Non-pigmented ciliary epithelial cell (primary cell): Measurements from ENCODE around the gene EIF3A.
"Not testable (repeated sequence)": the region's sequence is repeated elsewhere in the genome, so short reads cannot be mapped to it uniquely, and the experiment has no call there.

Experiments used
- DNase-seq: peaks from one replicate; pipeline ENCODE4 v3.0.0-alpha.2; 2010; ENCODE audit warnings: low read depth

The EIF3A gene

DNA sequence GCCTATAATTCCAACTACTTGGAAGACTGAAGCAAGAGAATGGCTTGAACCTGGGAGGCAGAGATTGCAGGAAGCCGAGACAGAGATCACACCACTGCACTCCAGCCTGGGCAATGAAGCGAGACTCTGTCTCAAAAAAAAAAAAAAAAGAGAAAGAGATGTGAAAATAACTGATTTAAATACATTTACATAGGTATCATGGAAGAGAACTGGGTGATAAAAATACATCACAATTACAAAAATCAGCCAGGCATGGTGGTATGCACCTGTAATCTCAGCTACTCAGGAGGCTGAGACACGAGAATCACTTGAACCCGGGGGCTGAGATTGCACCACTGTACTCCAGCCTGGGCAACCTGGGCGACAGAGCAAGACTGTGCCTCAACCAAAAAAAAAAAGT lies 31.3 kb downstream of the EIF3A start:
- no peak for DNase-seq

DNA sequence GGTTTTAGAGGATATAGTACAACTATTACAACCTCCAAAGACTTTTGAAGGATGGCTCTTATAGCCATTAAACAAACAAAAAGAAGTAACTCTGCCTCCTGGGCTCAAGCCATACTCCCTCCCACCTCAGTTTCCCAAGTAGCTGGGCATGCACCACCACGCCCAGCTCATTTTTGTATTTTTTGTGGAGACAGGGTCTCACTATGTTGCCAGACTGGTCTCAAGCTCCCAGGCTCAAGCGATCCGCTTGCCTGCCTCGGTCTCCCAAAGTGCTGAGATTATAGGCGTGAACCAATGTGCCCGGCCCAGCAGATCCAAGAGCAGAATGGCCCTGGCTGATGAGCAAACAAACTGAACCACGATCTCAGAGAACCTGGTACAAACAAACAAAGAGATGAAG lies 35.1 kb downstream of the EIF3A start:
- no peak for DNase-seq

DNA sequence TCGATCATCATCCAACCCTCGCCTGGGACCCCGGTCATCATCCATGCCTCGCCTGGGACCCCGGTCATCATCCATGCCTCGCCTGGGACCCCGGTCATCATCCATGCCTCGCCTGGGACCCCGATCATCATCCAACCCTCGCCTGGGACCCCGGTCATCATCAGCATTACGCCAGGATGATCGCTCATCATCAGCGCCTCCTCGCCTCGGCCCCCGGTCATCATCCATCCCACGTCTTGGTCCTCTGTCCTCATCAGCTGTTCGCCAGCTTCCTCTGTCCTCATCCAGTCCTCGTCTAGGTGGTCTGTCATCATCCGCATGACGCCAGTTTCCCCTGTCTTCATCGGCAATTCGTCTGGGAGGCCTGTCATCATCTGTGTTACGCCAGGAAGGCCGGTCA lies 38.4 kb downstream of the EIF3A start:
- DNase-seq = no peak

DNA sequence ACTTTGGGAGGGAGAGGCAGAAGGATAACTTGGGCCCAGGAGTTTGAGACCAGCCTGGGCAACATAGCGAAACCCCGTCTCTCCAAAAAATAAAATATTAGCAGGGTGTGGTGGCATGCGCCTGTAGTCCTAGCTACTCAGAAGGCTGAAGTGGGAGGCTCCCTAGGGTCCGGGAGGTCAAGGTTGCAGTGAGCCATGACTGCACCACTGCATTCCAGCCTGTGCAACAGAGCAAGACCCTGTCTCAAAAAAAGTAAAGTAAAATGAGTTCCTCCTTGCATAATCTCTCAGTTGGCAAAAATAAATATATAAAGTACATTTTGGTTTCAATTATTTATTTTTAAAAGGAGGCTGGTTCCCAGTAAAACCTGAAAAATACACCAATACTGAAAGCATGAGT lies 39.3 kb downstream of the EIF3A start:
- DNase-seq = no peak

DNA sequence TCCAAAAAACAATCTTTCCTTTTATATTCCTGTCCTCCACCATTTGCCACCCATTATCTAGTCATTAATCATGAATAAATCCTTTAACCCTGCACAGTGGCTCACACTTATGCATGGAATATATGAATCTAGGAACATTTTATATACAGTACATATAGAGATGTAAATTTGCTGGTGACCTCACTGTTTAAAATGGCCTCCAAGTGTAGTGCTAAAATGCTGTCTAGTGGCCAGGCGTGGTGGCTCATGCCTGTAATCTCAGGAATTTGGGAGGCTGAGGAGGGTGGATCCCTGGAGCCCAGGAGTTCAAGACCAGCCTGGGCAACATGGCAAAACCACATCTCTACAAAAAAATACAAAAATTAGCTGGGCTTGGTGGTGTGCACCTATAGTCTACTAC lies 41.5 kb downstream of the EIF3A start:
- DNase-seq = no peak

DNA sequence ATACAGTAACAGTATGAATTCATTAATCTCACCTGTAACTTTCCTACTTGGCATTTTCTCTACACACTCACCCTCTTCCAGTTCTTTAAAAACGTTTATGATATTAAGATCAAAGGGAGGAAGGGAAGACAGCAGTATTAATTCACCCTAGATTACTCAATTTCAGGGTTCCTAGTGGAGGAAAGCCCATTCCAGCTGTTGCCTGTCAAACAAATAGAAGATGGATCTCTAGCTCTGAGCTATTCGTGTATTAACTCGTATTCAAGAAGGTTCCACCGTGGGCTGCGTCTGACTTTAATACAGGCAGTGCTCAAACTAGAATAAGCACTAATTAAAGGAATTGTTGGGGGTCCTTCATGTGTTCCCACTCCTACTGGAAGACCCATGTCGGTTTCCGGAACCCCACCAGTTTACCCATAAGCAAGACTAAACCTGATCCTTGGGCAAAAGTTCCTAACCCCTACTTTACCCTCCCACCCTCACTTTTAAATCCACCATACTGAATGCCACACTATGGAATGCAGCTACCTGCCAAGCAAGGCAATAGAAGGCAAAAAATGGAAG lies 49.0 kb downstream of the EIF3A start:
- DNase-seq = no peak

DNA sequence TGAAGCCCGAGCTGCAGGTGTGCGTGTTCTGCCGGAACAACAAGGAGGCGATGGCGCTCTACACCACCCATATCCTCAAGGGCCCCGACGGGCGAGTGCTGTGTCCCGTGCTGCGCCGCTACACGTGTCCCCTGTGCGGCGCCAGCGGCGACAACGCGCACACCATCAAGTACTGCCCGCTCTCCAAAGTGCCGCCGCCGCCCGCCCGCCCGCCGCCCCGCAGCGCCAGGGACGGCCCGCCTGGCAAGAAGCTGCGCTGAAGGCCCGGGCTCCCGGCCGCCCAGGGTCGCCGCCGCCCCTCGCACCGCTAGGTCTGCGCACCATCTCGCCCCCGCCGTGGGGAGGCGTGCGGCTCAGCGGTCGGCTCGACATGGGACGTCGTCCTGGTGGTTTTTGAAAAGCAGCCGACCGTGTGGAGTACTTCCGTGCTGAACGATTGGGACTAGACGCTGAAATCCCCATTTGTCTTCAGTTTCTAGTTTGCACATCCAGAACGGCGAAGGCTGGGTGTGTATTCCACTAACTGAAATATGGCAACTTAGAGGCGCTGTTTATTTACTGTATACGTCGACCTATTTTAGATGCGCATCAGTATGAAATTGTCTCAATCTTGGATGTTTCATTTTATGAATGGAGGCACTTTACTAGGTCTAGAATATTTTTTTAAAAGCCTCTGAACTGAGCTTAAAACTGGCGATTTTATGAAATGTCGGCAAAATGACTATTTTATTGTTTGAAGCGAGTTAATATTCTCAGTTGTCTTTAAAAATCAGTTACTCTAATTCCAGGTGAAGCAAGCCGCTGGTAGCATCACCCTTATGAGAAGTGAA lies 50.0 kb downstream of the EIF3A start:
- DNase-seq = no peak

DNA sequence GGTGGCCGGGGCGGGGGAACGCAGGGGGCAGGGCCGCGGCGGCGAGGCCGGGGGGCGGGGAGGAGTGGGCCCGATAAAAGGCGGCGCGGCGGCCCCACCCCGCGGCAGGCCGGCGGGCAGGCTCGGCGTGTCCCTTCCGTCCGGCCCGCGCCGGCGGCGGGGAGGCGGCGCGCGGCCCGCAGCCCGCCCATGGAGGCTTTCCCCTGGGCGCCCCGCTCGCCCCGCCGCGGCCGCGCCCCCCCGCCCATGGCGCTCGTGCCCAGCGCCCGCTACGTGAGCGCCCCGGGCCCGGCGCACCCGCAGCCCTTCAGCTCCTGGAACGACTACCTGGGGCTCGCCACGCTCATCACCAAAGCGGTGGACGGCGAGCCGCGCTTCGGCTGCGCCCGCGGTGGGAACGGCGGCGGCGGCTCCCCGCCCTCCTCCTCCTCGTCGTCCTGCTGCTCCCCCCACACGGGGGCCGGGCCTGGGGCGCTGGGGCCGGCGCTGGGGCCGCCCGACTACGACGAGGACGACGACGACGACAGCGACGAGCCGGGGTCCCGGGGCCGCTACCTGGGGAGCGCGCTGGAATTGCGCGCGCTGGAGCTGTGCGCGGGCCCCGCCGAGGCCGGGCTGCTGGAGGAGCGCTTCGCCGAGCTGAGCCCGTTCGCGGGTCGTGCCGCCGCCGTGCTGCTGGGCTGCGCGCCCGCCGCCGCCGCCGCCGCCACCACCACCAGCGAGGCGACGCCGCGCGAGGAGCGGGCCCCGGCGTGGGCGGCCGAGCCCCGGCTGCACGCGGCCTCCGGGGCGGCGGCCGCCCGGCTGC lies 50.8 kb downstream of the EIF3A start, which contains the start of gene NANOS1:
NANOS1 (plus strand) TSS at position 102 of the 808 bp plus-strand sequence; CDS start at position 190, 88 bp downstream.
- no peak for DNase-seq

DNA sequence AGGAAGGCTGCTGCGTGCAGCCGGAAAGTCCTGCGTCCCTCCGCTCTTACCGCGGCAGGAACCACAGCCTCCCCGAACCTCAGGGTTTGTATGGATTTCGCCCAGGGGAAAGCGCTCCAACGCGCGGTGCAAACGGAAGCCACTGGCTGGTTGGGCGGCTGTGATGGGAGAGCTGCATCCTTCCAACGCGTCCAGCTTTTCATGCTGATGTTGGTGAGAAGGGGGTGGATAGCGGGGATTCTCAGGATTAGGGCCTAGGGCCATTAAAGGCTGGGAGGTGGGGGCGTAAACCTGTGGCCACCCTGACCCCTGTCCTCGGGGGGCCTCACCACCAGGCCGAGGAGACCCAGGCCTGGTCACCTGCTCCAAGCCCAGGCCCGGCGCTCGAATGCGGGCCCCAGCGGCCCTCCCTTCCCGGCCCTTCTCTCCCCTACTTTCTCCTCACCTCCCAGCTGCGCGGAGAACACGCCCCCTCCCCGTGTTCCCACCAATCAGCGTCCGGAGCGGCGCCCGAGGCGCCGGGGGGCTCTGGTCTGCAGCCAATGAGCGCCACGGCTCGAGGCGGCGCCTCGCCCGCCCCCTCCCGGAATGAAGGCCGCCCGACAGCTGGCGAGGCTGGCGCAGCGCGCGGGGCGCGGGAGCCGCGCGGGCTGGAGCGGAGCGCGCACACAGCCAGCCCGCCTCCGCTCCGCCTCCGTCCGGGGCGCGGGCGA lies 51.6 kb downstream of the EIF3A start:
- no peak for DNase-seq

DNA sequence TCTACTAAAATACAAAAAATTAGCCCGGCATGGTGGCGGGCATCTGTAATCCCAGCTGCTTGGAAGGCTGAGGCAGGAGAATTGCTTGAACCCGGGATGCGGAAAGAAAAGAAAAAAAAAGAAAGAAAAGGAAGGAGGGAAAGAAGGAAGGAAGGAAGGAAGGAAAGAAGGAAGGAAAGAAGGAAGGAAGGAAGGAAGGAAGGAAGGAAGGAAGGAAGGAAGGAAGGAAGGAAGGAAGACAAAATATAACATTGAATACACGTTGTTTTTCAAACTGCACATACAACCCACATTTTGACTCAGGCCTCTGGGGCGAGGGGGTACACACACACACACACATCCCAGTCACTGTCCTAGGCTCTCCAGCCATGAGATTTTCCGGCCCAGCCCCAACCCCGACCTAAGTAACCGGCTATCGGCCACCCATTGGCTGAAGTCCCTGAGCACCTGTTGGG lies 52.1 kb downstream of the EIF3A start:
- DNase-seq = not testable (repeated sequence)

DNA sequence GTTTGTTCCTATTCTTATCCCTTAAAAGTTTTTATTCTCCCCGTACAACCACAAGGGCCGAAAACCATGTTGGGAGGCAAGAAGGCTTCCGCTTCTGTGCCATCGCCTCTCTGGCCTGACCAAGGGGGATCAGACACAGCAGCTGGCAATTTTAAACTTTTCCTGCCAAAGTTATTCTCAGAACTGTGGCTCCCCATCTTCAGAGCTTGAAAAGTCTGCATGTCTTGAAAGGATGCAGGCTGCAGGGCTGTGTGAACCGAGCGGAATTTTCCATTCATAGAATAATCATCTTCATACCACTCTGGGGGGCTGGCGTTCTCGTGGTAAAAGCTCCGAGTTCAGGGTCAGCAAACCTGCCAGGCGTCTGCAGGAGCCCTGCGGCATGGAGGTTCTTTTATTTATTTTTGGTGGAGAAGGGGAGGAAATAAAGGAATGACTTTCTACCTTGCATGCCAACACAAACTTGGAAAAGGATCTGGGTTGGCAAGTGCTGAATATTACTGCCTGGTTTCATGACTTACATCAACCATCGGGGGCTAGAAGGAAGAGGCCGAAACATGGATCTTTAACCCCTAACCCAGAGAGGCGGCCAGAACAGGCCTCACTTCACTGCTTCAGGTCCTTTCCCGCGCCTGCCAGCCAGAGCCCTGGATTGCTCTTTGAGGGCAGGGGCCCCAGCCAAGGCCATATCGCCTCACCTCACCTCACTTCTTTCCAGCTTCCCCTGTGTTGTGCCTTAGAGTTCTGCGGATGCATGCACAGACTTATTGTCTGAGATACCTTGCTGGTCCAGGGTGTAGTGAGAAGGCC lies 54.1 kb downstream of the EIF3A start:
- DNase-seq = no peak

DNA sequence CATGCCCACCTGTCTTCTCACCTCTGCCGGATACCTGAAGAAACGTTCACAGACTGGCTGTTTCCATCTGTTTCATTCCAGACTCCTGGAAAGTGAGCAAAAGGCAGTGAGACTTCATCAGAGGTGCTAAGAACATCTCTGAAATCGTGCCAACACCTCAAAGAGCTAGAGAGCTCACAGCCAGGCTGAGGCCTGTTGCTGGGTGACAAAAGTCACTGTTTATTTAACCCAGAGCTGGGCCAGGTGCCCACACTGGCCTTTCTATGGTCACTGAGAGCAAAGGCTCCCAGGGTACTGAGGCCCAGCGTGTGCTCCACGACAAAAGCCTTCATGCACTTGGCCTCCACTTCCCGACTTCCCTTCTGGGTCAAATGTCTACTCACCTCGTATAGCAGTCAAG lies 54.8 kb downstream of the EIF3A start:
- no peak for DNase-seq

DNA sequence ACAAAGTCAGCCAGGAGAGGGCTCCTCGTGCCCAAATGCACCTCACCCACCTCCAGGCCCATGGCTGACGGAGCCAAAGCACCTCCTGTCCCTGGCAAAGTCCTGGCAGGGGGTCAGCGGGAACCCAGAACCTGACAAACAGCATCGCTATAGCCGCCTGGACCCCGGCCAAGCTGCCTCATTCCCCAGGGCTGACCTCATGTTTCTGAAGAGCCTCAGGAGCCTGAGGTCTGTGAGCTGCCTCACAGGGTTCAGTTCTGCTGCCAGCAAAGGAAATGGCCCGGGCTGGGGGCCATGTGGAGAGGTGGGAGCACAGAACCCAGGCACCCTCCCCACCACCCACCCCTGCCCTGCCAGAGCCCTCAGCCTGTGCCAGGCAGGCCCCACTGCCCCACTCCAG lies 55.3 kb downstream of the EIF3A start:
- no peak for DNase-seq

DNA sequence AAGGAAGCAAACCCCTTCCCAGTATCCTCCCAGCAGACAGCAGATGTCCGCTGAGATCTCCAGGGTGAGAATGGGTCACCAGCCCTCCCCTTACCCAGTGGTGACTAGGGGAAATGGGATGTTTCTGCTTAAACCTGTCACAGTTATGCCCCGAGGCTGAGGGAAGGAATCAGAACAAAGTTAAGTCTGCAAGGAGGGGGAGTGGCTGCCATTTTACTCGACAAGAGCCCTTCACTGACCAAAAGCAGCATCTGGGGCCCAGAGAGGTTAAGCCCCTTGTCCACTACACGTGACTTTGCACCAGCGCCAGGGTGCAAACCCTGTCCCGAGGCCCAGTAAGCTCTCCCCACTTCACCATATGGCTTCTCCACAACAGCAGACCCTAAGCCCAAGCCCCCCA lies 55.7 kb downstream of the EIF3A start:
- no peak for DNase-seq

DNA sequence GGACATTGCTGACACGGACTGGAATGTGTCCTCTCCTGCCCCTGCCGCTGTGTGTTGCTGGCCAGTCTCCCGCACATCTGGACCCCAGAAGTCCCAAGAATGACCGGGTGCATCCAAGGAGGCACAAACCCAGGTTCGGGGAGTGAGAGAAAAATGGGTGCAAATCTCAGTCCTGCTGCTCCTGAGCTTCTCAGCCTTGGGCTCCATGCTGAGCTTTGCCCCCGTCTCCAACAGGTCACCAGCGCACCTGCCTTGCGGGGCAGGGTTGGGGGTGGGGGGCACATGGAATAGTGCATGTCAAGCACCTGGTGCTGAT lies 57.1 kb downstream of the EIF3A start:
- DNase-seq = no peak

DNA sequence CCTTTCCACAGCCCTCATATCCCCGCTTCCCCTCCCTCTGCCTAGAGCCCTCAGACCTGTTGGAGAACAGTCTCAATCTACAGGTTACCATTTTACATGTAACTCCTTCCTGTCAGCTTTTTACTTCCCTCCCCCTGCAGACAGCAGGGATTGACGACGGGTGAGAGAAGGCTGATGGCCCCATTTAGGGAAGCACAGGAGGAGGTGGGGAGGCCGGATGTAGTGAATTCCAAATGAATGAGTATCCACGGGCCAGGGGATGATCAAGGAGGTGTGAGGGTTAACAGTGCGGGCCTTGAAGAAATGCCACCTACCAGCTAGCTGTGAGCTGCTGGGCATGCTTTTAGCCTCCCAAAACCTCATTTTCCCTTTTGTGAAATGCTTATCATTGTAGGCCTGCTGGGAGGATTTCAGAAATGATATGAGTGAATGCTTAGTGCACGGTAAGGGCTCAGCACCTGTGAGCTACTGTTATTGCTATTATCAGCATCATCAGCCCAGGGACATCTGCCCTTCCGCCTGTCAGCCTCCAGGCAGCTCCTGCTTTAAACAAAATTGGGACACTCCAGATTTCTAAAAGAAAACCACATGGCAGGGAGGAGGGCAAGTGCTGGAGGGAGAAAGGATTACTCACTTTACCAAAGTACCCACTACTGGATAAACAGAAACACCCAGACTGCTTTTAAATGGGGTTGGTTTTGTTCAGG lies 57.6 kb downstream of the EIF3A start:
- no peak for DNase-seq

DNA sequence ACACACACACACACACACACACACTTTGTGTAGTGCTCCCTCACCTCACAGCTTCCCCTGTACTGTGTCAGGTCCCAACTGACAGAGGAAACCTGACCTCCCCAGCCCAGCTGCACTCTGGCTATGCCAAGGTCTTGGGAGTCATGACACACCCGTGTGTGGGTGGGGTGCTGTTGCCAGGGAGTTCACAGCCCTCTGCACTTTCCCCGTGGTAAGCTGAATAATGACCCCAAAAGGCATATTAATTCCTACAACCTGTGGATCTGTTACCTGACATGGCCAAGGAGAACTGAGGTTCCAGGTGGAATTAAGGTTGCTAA lies 60.0 kb downstream of the EIF3A start:
- DNase-seq = no peak

DNA sequence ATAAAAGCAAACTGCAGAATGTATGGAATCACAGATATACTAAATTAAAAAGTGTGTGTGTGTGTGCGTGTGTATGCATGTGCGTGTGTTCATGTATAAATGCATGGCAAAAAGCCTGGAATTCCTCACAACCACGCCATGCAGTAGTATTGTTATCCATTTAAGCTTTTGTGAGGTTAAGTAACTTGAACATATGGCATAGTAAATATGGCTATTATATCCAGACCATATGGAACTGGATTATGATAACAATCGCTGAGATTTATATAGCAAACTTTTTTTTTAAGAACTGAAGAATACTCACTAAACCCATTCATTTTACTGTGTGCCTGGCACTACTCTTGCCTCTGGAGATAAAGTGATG lies 73.4 kb downstream of the EIF3A start:
- DNase-seq = no peak

DNA sequence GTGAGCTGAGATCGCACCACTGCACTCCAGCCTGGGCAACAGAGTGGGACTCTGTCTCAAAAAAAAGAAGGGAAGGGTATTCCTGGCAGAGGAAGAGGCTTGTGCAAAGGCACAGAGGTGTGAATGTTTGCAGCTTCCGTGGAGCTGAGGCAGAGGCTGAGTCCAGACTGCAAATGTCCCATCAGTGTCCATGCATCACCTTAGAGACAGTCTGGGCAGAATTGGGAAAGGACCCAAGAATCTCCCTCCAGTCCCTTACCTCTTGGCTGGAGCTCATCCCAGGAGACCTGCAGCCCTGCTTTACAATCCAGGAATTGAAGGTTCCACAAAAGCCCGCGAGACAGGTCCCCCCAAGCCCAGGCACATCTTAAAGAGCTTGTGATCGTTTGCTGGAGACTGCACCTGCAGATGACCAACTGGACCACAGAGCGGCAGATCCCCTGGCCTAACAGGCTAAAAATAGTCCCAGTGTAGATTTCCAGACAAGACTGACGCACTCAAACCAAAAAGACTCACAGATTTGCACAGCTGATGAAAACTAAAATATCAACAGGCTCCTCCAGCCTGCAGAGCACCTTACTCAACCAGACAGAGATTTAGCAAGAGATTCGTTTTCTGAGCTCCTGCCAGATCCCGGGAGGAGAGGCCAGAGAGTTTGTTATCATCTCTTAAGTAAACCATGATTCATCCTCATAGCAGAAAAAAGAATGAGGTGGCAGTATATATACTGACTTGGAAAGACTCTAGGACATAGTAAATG lies 74.0 kb downstream of the EIF3A start:
- peak; percentile 97 for DNase-seq

DNA sequence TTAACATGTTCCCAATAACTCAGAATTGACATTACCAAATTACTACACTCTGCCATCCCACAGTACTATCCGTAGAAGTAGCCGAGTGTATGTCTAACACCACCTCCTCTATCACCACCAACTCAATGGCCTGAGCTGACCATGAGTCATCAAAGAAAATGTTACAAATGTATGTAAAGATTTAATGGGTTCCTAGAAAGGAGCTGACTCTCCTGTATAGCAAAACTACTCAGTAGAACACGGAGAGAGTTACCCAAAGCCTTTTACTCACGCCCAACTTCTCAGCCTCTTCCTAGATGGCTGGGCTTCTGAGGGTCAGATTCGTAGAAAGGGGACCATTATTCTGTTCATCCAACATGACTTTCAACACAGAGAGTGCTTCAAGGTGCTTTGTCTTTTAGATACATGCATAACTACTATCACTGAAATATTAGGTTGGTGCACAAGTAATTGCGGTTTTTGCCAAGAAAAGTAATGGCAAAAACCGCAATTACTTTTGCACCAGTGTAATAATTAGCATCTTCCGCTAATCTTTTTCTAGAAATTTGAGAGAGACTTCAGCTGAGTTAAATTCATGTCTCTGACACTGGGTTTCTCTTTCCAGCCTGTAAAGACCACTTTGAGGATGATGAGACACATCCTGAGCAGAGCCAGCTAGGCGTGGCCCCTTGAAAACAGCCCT lies 75.1 kb downstream of the EIF3A start:
- DNase-seq = no peak
